ENCODE results near the gene IGSF5.

The IGSF5 gene

GRCh38 chr21:39805983-39806382 lies 61.0 kb downstream of the IGSF5 start:
- TF ChIP-seq, protein P1, sequence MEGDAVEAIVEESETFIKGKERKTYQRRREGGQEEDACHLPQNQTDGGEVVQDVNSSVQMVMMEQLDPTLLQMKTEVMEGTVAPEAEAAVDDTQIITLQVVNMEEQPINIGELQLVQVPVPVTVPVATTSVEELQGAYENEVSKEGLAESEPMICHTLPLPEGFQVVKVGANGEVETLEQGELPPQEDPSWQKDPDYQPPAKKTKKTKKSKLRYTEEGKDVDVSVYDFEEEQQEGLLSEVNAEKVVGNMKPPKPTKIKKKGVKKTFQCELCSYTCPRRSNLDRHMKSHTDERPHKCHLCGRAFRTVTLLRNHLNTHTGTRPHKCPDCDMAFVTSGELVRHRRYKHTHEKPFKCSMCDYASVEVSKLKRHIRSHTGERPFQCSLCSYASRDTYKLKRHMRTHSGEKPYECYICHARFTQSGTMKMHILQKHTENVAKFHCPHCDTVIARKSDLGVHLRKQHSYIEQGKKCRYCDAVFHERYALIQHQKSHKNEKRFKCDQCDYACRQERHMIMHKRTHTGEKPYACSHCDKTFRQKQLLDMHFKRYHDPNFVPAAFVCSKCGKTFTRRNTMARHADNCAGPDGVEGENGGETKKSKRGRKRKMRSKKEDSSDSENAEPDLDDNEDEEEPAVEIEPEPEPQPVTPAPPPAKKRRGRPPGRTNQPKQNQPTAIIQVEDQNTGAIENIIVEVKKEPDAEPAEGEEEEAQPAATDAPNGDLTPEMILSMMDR (IDR thresholded peaks at IDR 0.05): no peak

DNA sequence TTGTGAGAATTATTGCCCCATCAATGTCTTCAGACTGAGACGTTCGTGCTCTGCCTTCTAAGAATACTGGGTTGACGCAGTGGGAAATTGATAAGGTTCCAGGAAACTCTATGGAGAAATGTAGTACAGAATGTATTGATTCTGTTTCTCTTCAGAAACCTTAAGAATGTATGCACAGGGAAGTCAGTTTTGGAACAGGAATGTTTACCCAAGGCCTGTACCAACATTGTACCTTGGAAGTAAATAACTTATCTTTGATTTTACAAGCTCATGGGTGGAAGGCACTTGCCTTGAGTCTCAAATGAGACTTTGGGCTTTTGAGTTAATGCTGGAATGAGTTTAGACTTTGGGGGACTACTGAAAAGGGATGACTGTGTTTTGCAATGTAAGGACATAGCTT lies 62.8 kb downstream of the IGSF5 start:
- TF ChIP-seq, protein P1 (IDR thresholded peaks at IDR 0.05): no peak

- TF ChIP-seq, protein P1 (IDR thresholded peaks at IDR 0.05): no peak
These were observed 65.0 kb downstream of the IGSF5 start for GRCh38 chr21:39809936-39810335.

- TF ChIP-seq, protein P1 (IDR thresholded peaks at IDR 0.05): no peak
These were observed 68.0 kb downstream of the IGSF5 start for GRCh38 chr21:39812983-39813382.

DNA sequence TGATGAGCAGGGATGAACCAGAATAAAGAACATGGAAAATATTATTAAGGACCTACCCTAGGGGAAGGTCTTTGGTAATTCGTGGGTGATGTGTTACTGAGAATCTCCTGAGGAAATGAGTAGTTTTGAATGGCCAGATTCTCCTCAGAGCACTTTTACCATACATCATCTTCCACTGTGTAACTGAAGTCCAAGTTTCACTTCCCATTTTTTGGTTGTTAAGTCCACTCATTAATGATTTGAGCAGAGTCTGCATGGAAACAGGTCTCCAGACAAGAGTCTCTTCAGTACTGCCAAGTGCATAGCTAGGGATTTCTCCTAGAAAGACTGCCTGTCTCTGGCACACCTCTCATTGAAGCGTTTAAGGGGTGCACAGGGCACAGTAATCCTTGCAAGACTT lies 73.6 kb downstream of the IGSF5 start:
- TF ChIP-seq, protein P1 (IDR thresholded peaks at IDR 0.05): no peak

- TF ChIP-seq, protein P1 (IDR thresholded peaks at IDR 0.05): no peak
These were observed 77.1 kb downstream of the IGSF5 start for GRCh38 chr21:39822042-39822441.

- TF ChIP-seq, protein P1 (IDR thresholded peaks at IDR 0.05): no peak
These were observed 80.3 kb downstream of the IGSF5 start for GRCh38 chr21:39825250-39825649.

DNA sequence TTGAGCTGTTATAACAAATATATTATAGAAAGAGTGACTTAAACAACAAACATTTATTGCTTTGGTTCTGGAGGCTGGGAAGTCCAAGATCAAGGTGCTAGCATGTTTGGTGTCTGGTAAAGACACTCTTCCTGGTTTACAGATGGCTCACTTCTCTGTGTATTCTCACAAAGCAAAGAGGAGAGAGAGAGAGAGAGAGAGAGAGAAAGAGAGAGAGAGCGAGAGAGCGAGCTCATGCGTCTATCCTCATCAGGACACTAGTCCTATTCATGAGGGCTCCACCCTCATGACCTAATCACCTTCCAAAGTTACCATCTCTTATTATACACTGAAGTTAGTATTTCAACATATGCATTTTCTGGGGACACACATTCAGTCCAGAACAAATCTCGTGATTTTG lies 89.6 kb downstream of the IGSF5 start:
- TF ChIP-seq, protein P1 (IDR thresholded peaks at IDR 0.05): no peak
